Stimulated activated CD8-positive, alpha-beta memory T cell treated with anti-CD3 and anti-CD28 coated beads, Interleukin-7, amount 100 ng/mL, for 24 hours (primary cell): Measurements from ENCODE around the gene SPHK1.

Source experiments
- DNase-seq: peaks from one replicate; pipeline ENCODE4 v3.0.0-alpha.2; 2020; ENCODE audit warnings: low read depth

SPHK1 gene

DNA sequence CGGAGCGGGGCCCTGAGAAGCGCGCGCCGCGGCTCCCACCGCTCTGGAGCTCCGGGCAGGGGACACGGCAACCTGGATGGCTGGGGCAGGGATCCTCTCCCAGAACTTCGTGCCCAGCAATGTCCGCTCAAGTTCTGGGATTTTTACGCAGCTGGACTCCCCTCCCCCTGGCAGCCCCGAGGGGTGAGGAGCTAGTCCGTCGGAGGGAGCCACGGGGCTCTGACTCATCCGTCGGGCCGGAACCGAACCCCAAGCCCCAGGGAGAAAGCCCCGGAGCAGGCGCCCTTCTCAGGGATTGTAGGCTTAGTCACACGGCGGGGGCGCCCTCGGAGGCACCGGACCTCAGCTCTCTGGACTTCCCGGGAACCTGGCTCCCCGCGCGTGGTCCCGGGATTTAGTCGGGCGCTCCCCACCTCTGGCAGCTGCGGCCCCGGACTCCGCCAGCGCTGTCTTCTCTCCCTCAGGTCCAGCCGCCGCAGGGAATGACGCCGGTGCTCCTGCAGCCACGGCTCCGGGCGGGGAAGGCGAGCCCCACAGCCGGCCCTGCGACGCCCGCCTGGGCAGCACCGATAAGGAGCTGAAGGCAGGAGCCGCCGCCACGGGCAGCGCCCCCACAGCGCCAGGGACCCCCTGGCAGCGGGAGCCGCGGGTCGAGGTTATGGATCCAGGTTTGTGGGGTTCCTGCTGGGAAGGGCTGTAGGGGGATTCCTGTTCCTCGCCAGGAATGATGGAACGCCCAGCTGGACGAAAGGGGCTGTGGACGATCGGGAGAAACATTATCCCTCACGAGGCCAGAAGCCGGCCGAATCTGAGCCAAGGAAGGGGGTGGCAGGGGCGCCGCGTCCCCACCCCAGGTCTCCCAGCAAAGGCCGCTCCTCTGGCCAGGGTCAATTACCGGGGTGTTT, 830 bp downstream of the SPHK1 start:
- DNase-seq, result no peak

GRCh38 chr17:76385892-76386786, 1.7 kb downstream of the SPHK1 start:
- peak; percentile 71 for DNase-seq

- DNase-seq, result no peak
These were observed 2.8 kb downstream of the SPHK1 start for GRCh38 chr17:76386966-76387765.

- no peak for DNase-seq
These were observed 4.8 kb downstream of the SPHK1 start for GRCh38 chr17:76388966-76389888.

DNA sequence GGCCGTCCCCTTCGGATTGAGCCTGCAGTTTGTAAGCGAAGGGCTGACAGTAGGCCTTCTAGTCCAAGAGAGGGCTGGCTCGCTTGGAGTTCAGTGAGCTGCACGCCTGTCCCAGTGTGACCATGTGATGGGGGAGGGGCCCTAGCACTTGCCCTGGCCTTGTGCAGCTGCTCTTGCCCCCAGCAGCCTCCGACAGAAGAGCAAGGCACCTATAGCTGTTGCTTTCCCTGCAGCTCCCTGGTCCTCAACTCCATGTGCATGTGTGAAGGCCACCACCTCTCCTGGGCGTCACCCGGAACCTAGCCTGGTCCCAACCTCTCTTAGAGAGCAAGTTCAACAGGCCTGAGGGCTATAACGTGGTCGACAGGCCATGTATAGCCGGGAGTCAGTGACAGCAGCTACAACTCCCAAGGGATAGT, 5.6 kb downstream of the SPHK1 start:
- no peak for DNase-seq

DNA sequence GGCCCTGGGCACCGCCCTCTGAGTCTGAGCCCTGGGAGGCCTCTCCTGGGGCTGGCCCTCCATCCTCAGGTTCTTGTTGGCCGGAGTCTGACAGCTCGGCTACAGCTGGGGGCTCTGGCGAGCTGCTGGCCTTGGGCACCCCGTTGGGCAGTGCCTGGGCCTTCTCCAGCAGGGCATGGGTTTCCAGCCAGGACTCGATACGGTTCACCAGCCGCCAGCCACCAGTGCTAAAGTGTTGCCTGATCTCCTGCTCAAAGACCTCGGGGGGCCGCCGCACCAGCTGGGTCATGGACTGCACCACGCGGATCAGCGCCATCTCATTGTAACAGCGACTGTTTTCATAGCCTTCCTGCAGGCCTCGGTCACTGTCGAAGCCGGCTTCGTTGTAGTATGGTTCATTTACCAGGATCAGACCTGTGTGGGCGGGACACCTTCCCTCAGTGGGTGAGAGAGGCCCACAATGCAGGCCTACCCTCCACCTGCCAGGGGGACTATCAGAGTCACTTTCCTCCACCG, 6.8 kb downstream of the SPHK1 start:
- DNase-seq, result no peak

- DNase-seq, result no peak
These were observed 9.8 kb downstream of the SPHK1 start for GRCh38 chr17:76394166-76394565.

GRCh38 chr17:76395980-76396379, 11.6 kb downstream of the SPHK1 start:
- DNase-seq, result no peak

DNA sequence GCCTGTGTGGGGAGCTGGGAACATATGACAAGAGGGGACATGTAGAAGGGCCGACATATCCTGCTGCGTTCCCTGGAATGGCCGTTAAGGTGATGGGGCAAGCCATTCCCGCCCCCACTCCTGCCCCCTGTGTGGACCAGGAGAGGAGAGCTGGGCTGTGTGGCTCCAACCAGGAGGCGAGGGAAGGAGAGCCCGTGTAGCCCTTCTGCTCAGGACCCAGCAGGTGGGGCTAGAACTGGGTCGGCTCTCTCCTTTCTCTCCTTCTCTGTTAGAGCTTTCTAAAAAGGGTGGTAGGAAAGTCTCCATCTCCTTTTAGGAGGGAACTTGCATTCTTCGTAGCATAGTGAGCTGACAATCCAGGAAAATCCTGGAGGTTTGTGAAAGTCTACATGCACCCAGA, 12.8 kb downstream of the SPHK1 start:
- no peak for DNase-seq

- peak; percentile 82 for DNase-seq
These were observed 13.5 kb downstream of the SPHK1 start for GRCh38 chr17:76397687-76398522.

DNA sequence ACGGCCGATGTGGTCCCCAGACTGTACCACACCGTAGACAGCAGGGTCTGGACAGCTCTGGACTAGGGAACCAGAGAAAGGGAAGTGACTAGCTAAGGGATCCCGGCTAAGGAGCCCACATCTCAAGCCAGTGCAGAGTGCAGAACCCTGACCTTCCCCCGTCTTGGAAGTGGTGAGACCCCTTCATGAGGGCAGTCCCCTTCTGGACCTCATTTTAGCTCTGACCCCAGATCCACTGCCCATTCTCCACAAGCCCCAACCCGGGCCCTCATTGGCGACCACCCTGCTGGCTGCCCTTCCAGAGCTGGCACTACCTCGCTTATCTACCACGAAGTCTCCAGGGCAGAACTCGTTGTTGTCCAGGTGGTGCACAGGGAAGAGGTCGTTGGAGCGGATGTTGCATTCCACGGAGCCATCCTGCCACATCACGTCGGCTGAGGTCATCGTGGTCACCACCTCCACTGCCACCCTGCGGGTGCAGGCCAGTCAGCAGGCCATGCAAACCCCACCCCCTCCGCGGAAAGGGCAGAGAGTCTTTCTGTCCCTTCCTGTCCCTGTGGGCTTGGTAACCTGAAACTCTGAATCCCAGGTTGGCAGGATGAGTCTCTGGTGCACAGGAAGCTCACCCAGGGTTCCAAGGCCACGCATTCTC, 14.2 kb downstream of the SPHK1 start:
- no peak for DNase-seq

DNA sequence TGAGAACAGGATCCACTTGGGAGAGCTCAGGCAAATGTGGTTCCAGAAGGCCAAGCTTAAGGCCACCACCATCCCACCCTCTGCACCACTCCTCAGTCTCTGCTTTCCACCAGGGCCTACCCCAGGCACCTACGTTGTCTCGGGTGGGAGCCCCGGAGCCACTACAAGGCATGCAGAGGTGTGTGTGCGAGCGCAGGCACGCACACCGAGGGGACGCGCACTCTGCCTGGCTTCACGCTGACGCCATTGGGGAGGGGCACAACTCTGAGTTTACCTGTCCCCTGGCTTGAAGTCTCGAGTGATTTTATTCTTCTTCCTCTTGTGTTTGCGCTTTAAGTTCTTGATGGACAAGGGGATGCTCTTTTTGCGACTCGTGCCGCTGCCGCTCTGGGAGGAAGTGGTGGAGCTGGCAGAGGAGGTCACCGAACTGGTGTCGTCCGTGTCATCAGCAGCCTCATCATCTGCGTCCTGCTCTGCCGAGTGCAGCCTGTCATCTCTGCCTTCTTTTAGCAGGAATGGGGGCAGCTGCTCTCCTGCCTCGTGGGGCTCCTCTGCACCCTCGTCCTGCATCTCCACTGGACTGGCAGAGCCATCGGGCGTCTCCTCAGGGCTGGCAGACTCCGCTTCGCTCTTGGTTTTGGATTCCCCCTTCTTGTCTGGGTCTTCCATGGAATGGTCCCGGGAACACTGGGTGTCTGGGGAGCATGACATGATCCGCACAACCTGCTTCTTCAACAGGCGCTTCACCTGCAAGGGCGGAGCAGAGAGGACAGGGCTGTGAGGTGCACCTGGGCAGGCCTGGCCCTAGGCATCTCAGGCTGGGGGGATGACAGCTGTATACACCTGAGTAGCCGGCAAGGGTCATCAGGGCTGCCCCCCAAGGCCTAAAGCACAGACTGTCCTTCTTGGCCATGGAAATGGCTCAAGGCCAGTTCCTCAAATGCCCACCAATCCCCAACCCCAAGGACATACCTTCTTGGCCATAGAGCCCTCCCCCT, 15.1 kb downstream of the SPHK1 start:
- no peak for DNase-seq

DNA sequence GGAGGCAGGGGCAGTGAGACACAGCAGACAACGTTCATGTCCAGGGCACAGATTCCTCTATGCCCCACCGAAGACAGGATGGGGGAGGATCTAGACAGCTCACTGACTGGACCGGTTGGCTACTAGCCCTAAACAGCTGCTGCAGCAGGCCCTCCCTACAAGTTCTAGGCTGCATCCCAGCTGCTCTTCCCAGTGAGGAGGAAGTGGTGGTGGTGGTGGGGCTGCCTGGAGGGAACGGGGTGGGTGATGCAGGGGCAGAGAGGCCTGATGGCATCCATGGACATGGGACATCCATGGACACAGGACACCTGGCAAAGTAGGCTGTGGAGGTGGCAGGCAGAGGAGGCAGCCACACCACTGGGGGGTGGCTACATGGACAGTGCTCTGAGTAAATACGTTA, 18.3 kb downstream of the SPHK1 start:
- no peak for DNase-seq

GRCh38 chr17:76404256-76404655, 19.8 kb downstream of the SPHK1 start:
- no peak for DNase-seq

DNA sequence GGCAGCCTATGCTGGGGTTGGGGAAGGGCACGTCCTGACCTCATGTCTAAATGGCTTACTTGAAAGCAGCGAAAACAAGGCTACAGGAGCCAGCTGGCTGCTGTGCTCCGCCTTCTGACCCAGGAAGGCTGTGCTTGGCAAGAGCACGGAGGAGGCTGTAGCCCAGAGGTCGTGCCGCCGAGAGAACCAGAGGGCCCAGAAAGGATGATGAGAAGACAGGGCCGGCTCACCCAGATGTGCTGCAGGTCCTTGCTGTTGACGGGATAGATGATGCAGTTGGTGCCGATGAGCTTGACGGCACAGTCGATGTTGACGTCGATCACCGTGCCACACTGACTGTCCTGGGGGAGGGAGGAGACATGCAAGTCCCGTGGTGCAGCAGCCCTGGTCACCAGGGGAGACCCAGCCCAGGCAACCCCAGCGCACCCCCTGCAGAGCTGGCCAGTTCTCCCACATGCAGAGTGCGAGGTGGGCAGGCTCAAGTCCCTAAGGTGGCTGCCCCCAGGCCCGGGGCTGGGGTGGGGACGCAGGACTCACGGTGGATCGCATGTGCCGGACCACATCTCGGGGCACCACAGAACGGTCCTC, 20.7 kb downstream of the SPHK1 start:
- DNase-seq, result no peak

GRCh38 chr17:76405607-76405966, 21.2 kb downstream of the SPHK1 start:
- no peak for DNase-seq

- DNase-seq, result no peak
These were observed 21.7 kb downstream of the SPHK1 start for GRCh38 chr17:76405967-76406647.
